Daoy (cell line): Measurements from ENCODE around the gene PHLDB2. TPM values are rescaled to one million over a fixed set of nuclear protein-coding genes. Genes with fewer than 3 reads are reported as not detected.

Experiments used
- DNase-seq: peaks from one replicate; pipeline ENCODE4 v3.0.0-alpha.2; 2015; ENCODE audit warnings: low read depth
- total RNA-seq: library from RNA; depleted of rRNA; stranded (reverse); fragments of >200 nt; shearing (Covaris generic); gene quantifications from 2 replicates; pipeline ENCODE4 v1.2.3, GENCODE V29; 2014

PHLDB2 gene
- total RNA-seq, 1 experiment from 2014 or later: 73.2 TPM

- DNase-seq: no peak
These were observed 139.8 kb downstream of the PHLDB2 start, which contains the start of gene TAGLN3 for GRCh38 chr3:111998636-111999483. Gene TAGLN3 (plus strand): TSS chr3:111998922. CDS start chr3:111999423, 501 bp downstream.

GRCh38 chr3:111999484-112000324 is 140.6 kb downstream of the PHLDB2 start:
- no peak for DNase-seq

- no peak for DNase-seq
These were observed 141.3 kb downstream of the PHLDB2 start for GRCh38 chr3:112000367-112000771.

- no peak for DNase-seq
These were observed 141.9 kb downstream of the PHLDB2 start for GRCh38 chr3:112000966-112001365.

GRCh38 chr3:112001526-112001925 is 142.5 kb downstream of the PHLDB2 start:
- no peak for DNase-seq

- peak; percentile 77 for DNase-seq
These were observed 143.3 kb downstream of the PHLDB2 start for GRCh38 chr3:112002096-112002971.

- DNase-seq: no peak
These were observed 144.4 kb downstream of the PHLDB2 start for GRCh38 chr3:112003321-112004080.

GRCh38 chr3:112004187-112004586 is 145.1 kb downstream of the PHLDB2 start:
- no peak for DNase-seq

GRCh38 chr3:112004669-112005068 is 145.6 kb downstream of the PHLDB2 start:
- no peak for DNase-seq

GRCh38 chr3:112005091-112005672 is 146.1 kb downstream of the PHLDB2 start:
- peak; percentile 32 for DNase-seq

- DNase-seq: no peak
These were observed 148.6 kb downstream of the PHLDB2 start for GRCh38 chr3:112007633-112008032.

GRCh38 chr3:112009670-112010069 is 150.6 kb downstream of the PHLDB2 start:
- DNase-seq: no peak

- DNase-seq: no peak
These were observed 151.6 kb downstream of the PHLDB2 start for GRCh38 chr3:112010636-112011035.

- DNase-seq: no peak
These were observed 152.4 kb downstream of the PHLDB2 start for GRCh38 chr3:112011376-112011940.

GRCh38 chr3:112012205-112012992 is 153.3 kb downstream of the PHLDB2 start:
- no peak for DNase-seq

- peak; percentile 82 for DNase-seq
These were observed 154.2 kb downstream of the PHLDB2 start for GRCh38 chr3:112013058-112013783.

- no peak for DNase-seq
These were observed 154.7 kb downstream of the PHLDB2 start for GRCh38 chr3:112013784-112014143.

- DNase-seq: no peak
These were observed 158.0 kb downstream of the PHLDB2 start for GRCh38 chr3:112017091-112017490.

GRCh38 chr3:112018712-112019111 is 159.6 kb downstream of the PHLDB2 start:
- DNase-seq: no peak
